Activated CD8-positive, alpha-beta memory T cell treated with anti-CD3 and anti-CD28 coated beads, Interleukin-2, amount 10 ng/mL, durations not matched to agents 7 days and 5 days (primary cell): ENCODE results near the gene ZNF670. TPM values are rescaled to one million over a fixed set of nuclear protein-coding genes. Genes with fewer than 3 reads are reported as not detected.

Experiments used
- ATAC-seq: fragments of 150-1000 bp; cut with Tn5 transposase; one replicate; pipeline ENCODE4 v1.10.0; 2021; ENCODE audit warnings: moderate library complexity
- CTCF ChIA-PET: fragments of 350-600 bp; sonication (Branson Sonifier 250); formaldehyde crosslinking; loops from one replicate; lab custom pipeline; 2021; ENCODE audit warnings: antibody characterized with exemption; lab: Charles Lee
- DNase-seq: peaks from one replicate; pipeline ENCODE4 v3.0.0-alpha.2; 2020
- H3K27ac Mint-ChIP-seq: one replicate; pipeline ENCODE4 v1.8.0; 2021; ENCODE audit warnings: mild to moderate bottlenecking, mixed read lengths
- H3K27me3 Mint-ChIP-seq: one replicate; pipeline ENCODE4 v1.8.0; 2021; ENCODE audit warnings: mixed read lengths
- H3K36me3 Mint-ChIP-seq: one replicate; pipeline ENCODE4 v1.8.0; 2021; ENCODE audit warnings: mild to moderate bottlenecking, mixed read lengths
- H3K4me1 Mint-ChIP-seq: one replicate; pipeline ENCODE4 v1.8.0; 2021; ENCODE audit warnings: mixed read lengths
- H3K4me3 Mint-ChIP-seq: one replicate; pipeline ENCODE4 v1.8.0; 2021; ENCODE audit warnings: mild to moderate bottlenecking, moderate library complexity, mixed read lengths
- H3K9me3 Mint-ChIP-seq: one replicate; pipeline ENCODE4 v1.8.0; 2022; ENCODE audit warnings: low read depth, mixed read lengths
- total RNA-seq, 2 experiments: library from RNA; stranded (reverse); gene quantifications; one replicate each; pipeline ENCODE4 v1.2.3, GENCODE V29; 2021

Gene ZNF670
- total RNA-seq, 2 experiments from 2014 or later, result 1.0 to 1.3 TPM

GRCh38 chr1:247113094-247113497 lies 34.5 kb upstream of the ZNF670 start:
- Mint-ChIP-seq H3K4me3 (no peak overlapping the region), H3K36me3 (peaks cover 5% of the 10 kb centered on the region), H3K4me1 (peaks cover 6% of the 10 kb centered on the region), H3K27ac (no peak overlapping the region), H3K9me3 (peaks cover 2% of the 10 kb centered on the region), H3K27me3 (peaks cover 42% of the 10 kb centered on the region)
- ATAC-seq (no peak), DNase-seq (no peak)
- CTCF ChIA-PET, result no interaction called here

- peaks cover 6% of the 10 kb centered on the region for H3K4me1 Mint-ChIP-seq
- ATAC-seq (no peak), DNase-seq (no peak)
- H3K27me3 Mint-ChIP-seq, result peaks cover 48% of the 10 kb centered on the region
- CTCF ChIA-PET, result no interaction called here
- H3K27ac Mint-ChIP-seq, result no peak overlapping the region
- H3K36me3 Mint-ChIP-seq, result peaks cover 5% of the 10 kb centered on the region
- H3K4me3 Mint-ChIP-seq, result no peak overlapping the region
- peaks cover 3% of the 10 kb centered on the region for H3K9me3 Mint-ChIP-seq
Observed at GRCh38 chr1:247112479-247112781, 33.8 kb upstream of the ZNF670 start.

- no peak overlapping the region for H3K4me3 Mint-ChIP-seq
- CTCF ChIA-PET, result no interaction called here
Observed at GRCh38 chr1:247111700-247112478, 33.3 kb upstream of the ZNF670 start.

GRCh38 chr1:247111259-247111699 lies 32.7 kb upstream of the ZNF670 start:
- H3K4me1 Mint-ChIP-seq, result peaks cover 6% of the 10 kb centered on the region
- peaks cover 5% of the 10 kb centered on the region for H3K36me3 Mint-ChIP-seq
- DNase-seq (no peak), ATAC-seq (peak; percentile 41)
- CTCF ChIA-PET, result no interaction called here
- H3K4me3 Mint-ChIP-seq, result peak overlapping the region; percentile 54
- peaks cover 5% of the 10 kb centered on the region for H3K9me3 Mint-ChIP-seq
- peaks cover 54% of the 10 kb centered on the region for H3K27me3 Mint-ChIP-seq
- H3K27ac Mint-ChIP-seq, result no peak overlapping the region

More at GRCh38 chr1:247111700-247112478, 33.3 kb upstream of the ZNF670 start:
- ATAC-seq, result peak; percentile 27
- Mint-ChIP-seq H3K36me3 (peaks cover 5% of the 10 kb centered on the region), H3K9me3 (peaks cover 4% of the 10 kb centered on the region), H3K27me3 (peaks cover 53% of the 10 kb centered on the region), H3K4me1 (peaks cover 6% of the 10 kb centered on the region), H3K27ac (no peak overlapping the region)
- no peak for DNase-seq

GRCh38 chr1:247110627-247111258 lies 32.1 kb upstream of the ZNF670 start:
- Mint-ChIP-seq H3K4me1 (peaks cover 6% of the 10 kb centered on the region), H3K27ac (peak overlapping the region; percentile 45), H3K9me3 (peaks cover 6% of the 10 kb centered on the region), H3K36me3 (peaks cover 5% of the 10 kb centered on the region), H3K4me3 (peak overlapping the region; percentile 54), H3K27me3 (peaks cover 57% of the 10 kb centered on the region)
- DNase-seq (no peak), ATAC-seq (peak; percentile 25)
- CTCF ChIA-PET, result no interaction called here

- Mint-ChIP-seq H3K9me3 (peaks cover 9% of the 10 kb centered on the region), H3K27me3 (peaks cover 47% of the 10 kb centered on the region), H3K27ac (no peak overlapping the region), H3K36me3 (peaks cover 14% of the 10 kb centered on the region), H3K4me3 (no peak overlapping the region), H3K4me1 (peaks cover 16% of the 10 kb centered on the region)
- DNase-seq (no peak), ATAC-seq (no peak)
- CTCF ChIA-PET, result interaction anchor here (0.6 kb wide), 1 partner anchor 199 kb away, joined by 3 read pairs; no protein-coding TSS in a partner anchor
Observed at GRCh38 chr1:247107694-247108093, 29.1 kb upstream of the ZNF670 start.

- no peak overlapping the region for H3K27ac Mint-ChIP-seq
- H3K4me1 Mint-ChIP-seq, result peaks cover 20% of the 10 kb centered on the region
- CTCF ChIA-PET, result no interaction called here
- H3K36me3 Mint-ChIP-seq, result peaks cover 31% of the 10 kb centered on the region
- H3K9me3 Mint-ChIP-seq, result peaks cover 21% of the 10 kb centered on the region
- DNase-seq (no peak), ATAC-seq (no peak)
- peaks cover 41% of the 10 kb centered on the region for H3K27me3 Mint-ChIP-seq
- H3K4me3 Mint-ChIP-seq, result no peak overlapping the region
Observed at GRCh38 chr1:247105966-247106365, 27.4 kb upstream of the ZNF670 start.

GRCh38 chr1:247104965-247105364 lies 26.4 kb upstream of the ZNF670 start:
- Mint-ChIP-seq H3K4me1 (peaks cover 15% of the 10 kb centered on the region), H3K27ac (no peak overlapping the region), H3K4me3 (no peak overlapping the region), H3K36me3 (peaks cover 37% of the 10 kb centered on the region), H3K9me3 (peaks cover 29% of the 10 kb centered on the region), H3K27me3 (peaks cover 34% of the 10 kb centered on the region)
- DNase-seq (no peak), ATAC-seq (no peak)
- CTCF ChIA-PET, result no interaction called here

GRCh38 chr1:247103859-247104591 lies 25.4 kb upstream of the ZNF670 start, which contains the start of gene ZNF669:
Gene ZNF669 (minus strand): TSS chr1:247104356. CDS start chr1:247104199, 157 bp downstream.
- DNase-seq (peak; percentile 95), ATAC-seq (peak; percentile 99)
- H3K4me3 Mint-ChIP-seq, result peak within 1 kb of the TSS; percentile 85
- H3K4me1 Mint-ChIP-seq, result peaks cover 15% of the 10 kb centered on the region
- peaks cover 25% of the 10 kb centered on the region for H3K27me3 Mint-ChIP-seq
- peaks cover 44% of the 10 kb centered on the region for H3K36me3 Mint-ChIP-seq
- H3K9me3 Mint-ChIP-seq, result peaks cover 29% of the 10 kb centered on the region
- CTCF ChIA-PET, result no interaction called here
- peak within 1 kb of the TSS; percentile 90 for H3K27ac Mint-ChIP-seq

- no peak overlapping the region for H3K4me3 Mint-ChIP-seq
- H3K27ac Mint-ChIP-seq, result no peak overlapping the region
- H3K27me3 Mint-ChIP-seq, result peaks cover 9% of the 10 kb centered on the region
Observed at GRCh38 chr1:247102381-247102780, 23.8 kb upstream of the ZNF670 start.

GRCh38 chr1:247100676-247101279 lies 22.2 kb upstream of the ZNF670 start:
- ATAC-seq (no peak), DNase-seq (no peak)
- Mint-ChIP-seq H3K36me3 (peaks cover 69% of the 10 kb centered on the region), H3K4me1 (peaks cover 15% of the 10 kb centered on the region), H3K27ac (no peak overlapping the region), H3K9me3 (peaks cover 42% of the 10 kb centered on the region), H3K27me3 (no peaks in the 10 kb centered on the region), H3K4me3 (no peak overlapping the region)
- CTCF ChIA-PET, result no interaction called here

More at GRCh38 chr1:247102381-247102780, 23.8 kb upstream of the ZNF670 start:
- Mint-ChIP-seq H3K36me3 (peaks cover 59% of the 10 kb centered on the region), H3K4me1 (peaks cover 15% of the 10 kb centered on the region), H3K9me3 (peaks cover 29% of the 10 kb centered on the region)
- CTCF ChIA-PET, result no interaction called here
- DNase-seq, result no peak
- ATAC-seq, result no peak

GRCh38 chr1:247096958-247097357 lies 18.3 kb upstream of the ZNF670 start:
- H3K9me3 Mint-ChIP-seq, result peaks cover 36% of the 10 kb centered on the region
- DNase-seq (no peak), ATAC-seq (no peak)
- no peaks in the 10 kb centered on the region for H3K27me3 Mint-ChIP-seq
- no peak overlapping the region for H3K27ac Mint-ChIP-seq
- CTCF ChIA-PET, result no interaction called here
- peaks cover 1% of the 10 kb centered on the region for H3K4me1 Mint-ChIP-seq
- no peak overlapping the region for H3K4me3 Mint-ChIP-seq
- H3K36me3 Mint-ChIP-seq, result peaks cover 52% of the 10 kb centered on the region

GRCh38 chr1:247096544-247096943 lies 17.9 kb upstream of the ZNF670 start:
- CTCF ChIA-PET, result no interaction called here
- Mint-ChIP-seq H3K27ac (no peak overlapping the region), H3K4me3 (no peak overlapping the region), H3K27me3 (no peaks in the 10 kb centered on the region), H3K9me3 (peaks cover 32% of the 10 kb centered on the region), H3K36me3 (peaks cover 48% of the 10 kb centered on the region), H3K4me1 (no peaks in the 10 kb centered on the region)
- ATAC-seq, result no peak
- no peak for DNase-seq
